Measurements from ENCODE around the gene GGT1. TPM values are rescaled to one million over a fixed set of nuclear protein-coding genes. Genes with fewer than 3 reads are reported as not detected.

The GGT1 gene
- total RNA-seq (2022; extraction: Qiagen RNA extraction; ENCODE audit: low read depth), result 82.2 to 110 TPM (median 102 TPM) in 5 replicates

DNA sequence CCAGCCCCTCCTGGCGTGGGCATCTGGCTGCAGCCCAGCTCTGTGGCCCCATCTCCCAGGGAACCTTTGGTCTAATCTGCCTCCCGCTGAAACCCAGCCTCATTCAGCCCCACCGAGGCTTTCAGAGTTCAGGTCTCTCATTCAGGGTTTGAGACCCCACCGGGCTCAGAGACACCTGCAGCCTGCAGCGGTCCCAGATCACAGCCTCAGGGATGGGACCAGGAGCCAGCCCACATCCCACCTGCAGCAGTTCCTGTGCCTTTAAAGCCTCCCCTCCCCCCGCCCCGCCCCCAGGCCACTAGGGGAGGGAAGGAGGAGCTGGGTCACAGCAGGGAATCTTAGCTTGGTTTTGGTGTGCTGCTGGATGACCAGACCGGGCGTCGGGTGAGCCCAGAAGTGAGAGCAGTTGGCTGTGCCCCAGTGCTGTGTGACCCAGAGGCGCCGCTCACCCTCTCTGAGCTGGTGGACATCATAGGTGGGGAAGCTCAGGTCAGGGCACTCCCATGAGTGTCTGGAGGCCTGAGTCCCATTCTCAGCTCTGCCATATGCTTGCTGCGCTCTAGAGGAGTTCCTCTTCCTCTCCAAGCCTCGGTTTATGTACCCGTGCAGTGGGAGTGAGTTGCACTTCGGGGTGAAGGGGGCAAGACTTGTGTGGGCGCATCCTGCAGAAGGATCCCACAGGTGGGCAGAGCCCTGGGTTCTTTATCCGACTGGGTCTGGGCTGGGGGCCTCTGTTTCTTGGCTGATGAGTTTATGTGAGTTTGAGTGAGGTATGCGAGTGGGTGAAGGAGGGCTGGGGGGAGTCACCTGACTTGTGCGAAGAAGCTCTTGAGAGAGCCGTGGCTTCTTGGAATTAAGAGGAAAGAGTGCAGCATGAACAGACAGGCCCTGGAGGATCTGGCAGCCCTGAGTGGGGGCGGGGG, at the start of gene GGT1:
TSS of gene GGT1 (plus strand) at position 347 of the 923 bp plus-strand sequence. CDS start 7,889 bp downstream, outside the sequence.

DNA sequence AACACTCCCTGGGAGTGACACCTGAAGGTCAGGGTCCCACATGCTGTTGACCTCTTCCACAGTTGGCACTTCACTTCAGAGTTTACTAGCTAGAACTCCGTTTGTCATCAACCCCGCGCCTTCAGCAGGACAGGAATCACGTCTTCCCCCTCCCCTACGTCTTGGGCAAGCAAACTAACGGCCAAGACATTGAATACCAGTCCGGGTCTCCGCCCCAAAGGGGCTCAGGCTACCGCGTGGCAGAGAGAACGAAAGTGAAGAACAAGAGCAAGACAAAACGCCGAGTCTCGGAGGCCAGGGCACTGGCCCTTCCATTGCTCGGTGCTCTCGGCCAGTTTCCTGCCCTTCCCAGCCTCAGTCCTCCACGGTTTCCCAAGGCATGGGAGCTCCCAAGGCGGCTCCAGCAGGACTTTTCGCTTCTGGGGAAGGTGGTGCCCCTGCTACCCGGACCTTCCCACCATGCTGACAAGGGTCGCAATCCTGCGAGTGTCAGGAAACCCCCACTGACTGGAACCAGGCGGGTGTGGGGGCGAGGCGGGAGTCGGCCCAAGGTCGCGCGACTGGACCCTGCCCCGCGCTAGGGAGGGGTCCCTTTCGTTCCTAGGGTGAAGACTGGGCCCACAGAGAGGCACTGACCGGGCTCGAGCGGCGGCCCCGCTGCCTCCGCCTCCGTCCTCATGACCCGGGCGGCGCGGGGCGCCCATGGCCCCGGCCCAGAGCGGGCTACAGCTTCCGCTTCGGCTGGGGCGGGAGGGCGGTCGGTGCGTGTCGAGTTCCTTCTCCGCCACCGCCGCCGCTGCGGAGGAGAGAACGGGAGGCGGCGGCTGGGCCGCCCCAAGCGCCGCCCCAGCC, 48.5 kb upstream of the GGT1 start, which contains the start of gene GUCD1:
TSS of gene GUCD1 (minus strand) at position 826 of the 852 bp plus-strand sequence. CDS start at position 679, 147 bp downstream.

DNA sequence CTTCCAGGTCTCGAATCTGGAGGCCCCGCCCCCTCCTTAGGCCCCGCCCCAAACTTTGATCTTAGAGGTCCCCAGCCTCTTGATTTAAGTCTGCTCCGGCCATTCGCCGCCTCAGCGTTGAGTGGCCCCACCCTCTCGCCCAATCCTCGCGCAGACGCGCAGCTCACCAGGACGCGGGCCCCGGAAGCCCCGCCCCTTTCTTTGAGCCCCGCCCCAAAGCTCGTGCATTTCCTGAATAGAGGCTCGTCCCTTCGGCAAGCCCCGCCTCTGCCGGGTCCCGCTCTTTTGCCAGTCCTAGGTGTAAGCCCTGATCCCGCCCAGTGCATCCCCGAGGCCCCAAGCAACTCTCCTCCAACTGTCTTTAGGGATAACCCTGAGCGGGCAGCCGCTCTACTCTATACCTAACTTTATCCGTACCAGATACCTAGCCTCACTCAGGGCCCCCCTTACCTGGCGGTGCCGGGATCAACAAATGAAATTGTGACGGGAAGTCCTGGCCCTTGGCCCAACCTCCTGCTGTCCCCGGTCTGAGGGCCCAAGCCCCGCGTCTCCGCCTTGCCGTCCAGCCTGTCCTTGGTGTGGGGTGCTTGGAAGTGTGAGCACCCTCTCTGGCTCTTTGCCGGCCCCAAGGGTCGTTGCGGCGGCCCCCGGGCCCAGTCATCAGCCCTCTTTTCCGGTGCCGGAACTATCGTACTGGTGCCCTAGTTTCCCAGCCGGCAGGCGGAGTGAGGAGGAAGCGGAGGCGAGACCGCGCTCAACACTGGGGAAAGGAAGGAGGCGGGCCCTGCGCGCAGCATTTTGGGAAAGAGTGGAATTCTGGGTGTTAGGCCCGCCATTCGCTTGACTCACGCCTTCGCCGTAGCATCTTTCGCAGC, 47.6 kb upstream of the GGT1 start, which contains the start of gene SNRPD3:
TSS of gene SNRPD3 (plus strand) at position 835 of the 875 bp plus-strand sequence. CDS start 1,676 bp downstream, outside the sequence.

DNA sequence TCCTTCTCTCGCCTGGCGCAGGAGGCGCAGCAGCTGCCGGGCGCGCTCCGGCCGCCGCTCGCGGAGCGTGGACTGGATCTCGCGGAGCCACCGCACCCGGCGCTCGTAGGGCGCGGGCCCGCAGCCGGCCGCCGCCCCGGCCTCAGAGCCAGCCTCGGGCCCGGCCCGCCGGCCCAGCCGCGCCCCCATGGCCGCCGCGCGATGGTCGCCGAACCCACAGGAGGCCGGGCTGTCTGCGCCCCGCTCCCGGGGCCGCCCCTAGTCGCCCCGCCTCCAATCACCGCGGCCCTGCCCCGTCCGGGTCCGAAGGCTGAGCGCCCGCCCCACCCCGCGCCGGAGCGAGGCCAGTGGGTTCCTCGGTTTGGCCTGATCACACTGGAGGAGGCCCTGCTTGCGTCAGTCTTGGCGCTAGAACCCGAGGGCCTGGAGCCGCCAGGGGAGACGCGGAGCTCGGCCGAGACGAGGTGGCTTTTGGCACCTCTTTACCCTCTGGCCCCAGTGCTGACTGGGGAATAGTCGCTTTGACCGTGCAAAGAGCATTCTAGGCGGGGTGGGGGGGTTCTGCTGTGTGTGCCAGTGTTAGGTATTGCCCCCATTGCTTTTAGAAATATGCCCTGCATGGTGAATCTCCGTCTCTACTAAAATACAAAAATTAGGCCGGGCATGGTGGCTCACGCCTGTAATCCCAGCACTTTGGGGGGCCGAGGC, 10.0 kb upstream of the GGT1 start, which contains the start of gene LRRC75B:
TSS of gene LRRC75B (minus strand) at position 223 of the 708 bp plus-strand sequence. CDS start at position 189, 34 bp downstream.

Other genes with a start within 250 kb of the GGT1 start
- 0.71 to 1.5 TPM (median 0.94 TPM) in 5 replicates for gene ADORA2A, start 175.6 kb upstream of the GGT1 start, total RNA-seq (2022; extraction: Qiagen RNA extraction; ENCODE audit: low read depth)
- gene UPB1, start 107.9 kb upstream of the GGT1 start, total RNA-seq (2022; extraction: Qiagen RNA extraction; ENCODE audit: low read depth), result not detected in 5 replicates
- 45.0 to 52.1 TPM (median 49.2 TPM) in 5 replicates for gene GUCD1, start 48.1 kb upstream of the GGT1 start, total RNA-seq (2022; extraction: Qiagen RNA extraction; ENCODE audit: low read depth)
- 142 to 280 TPM (median 171 TPM) in 5 replicates for gene SNRPD3, start 47.2 kb upstream of the GGT1 start, total RNA-seq (2022; extraction: Qiagen RNA extraction; ENCODE audit: low read depth)
- gene LRRC75B, start 10.1 kb upstream of the GGT1 start, total RNA-seq (2022; extraction: Qiagen RNA extraction; ENCODE audit: low read depth), result 4.8 to 10.2 TPM (median 8.9 TPM) in 5 replicates
- not detected in 5 replicates for gene PIWIL3, start 171.5 kb downstream of the GGT1 start, total RNA-seq (2022; extraction: Qiagen RNA extraction; ENCODE audit: low read depth)
- gene SGSM1, start 203.0 kb downstream of the GGT1 start, total RNA-seq (2022; extraction: Qiagen RNA extraction; ENCODE audit: low read depth), result 0.27 to 0.45 TPM (median 0.30 TPM) in 5 replicates

Measured in A549 treated with RU486 at 1 μM for 4 hours (cell line).